GM19240 (cell line): Measurements from ENCODE around the gene ATP8A1.
"Not testable (repeated sequence)": the region's sequence is repeated elsewhere in the genome, so short reads cannot be mapped to it uniquely, and the experiment has no call there.

Experiments
- DNase-seq: peaks from one replicate; pipeline ENCODE4 v3.0.0; 2011; ENCODE audit warnings: low spot score; ENCODE audit not compliant: insufficient read length

ATP8A1 gene

DNA sequence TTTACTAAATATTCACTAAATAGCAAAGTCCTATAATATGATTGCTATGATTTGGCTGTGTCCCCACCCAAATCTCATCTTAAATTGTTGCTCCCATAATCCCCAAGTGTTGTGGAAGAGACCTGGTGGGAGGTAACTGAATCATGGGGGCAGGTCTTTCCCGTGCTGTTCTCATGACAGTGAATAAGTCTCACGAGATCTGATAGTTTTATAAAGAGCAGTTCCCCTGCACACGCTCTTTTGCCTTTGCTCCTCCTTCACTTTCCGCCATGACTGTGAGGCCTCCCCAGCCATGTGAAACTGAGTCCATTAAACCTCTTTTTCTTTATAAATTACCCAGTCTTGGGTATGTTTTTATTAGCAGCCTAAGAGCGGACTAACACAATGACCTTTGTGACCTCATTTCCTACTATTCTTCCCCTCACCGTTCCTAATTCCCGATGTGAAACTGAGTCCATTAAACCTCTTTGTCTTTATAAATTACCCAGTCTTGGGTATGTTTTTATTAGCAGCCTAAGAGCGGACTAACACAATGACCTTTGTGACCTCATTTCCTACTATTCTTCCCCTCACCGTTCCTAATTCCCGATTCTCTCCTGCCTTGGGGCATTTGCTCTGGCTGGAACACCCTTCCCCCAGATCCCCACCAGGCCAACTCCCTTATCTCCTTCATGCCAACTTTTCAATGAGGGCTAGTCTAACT, 4.2 kb downstream of the ATP8A1 start:
- DNase-seq = not testable (repeated sequence)

DNA sequence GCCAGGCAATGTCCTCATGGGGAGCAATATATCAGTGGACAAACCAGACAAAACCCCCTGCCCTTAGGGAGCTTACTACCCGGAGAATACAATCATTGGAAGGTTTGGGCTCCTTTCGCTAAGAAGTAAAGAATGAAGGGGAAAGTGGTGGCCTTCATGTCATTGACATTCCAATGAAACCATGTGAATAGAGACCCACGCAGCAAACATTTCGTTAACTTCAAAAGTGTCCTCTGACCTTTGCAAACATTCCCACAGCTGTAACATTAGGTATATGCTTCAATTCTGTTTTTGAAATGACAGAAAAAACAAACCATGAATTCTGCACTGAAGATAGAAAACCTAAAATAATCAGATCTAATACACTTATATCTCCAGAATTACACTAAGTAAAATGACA, 7.0 kb downstream of the ATP8A1 start:
- no peak for DNase-seq

DNA sequence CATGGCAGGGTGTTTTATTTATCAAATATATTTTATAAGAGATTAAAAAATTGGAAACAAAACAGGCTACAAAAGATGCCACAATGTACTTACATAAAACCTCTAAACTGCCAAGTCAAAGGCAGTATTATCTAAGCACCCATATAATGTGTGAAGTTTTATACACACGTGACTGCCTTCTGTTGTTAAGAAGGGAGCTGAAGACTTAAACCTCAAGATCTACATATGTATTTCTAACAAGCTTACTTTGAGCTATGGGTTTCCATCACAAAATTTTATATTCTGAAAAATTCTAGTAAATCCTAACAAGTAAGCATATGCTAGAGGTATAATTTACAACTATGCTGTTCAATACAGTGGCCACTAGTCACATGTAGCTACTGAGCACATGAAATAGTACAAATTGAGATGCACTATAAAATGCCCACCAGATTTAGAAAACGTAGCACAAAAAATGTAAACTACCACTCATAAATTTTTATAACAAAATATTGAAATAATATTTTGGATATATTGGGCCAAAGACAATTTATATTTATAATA, 9.8 kb downstream of the ATP8A1 start:
- DNase-seq = no peak

DNA sequence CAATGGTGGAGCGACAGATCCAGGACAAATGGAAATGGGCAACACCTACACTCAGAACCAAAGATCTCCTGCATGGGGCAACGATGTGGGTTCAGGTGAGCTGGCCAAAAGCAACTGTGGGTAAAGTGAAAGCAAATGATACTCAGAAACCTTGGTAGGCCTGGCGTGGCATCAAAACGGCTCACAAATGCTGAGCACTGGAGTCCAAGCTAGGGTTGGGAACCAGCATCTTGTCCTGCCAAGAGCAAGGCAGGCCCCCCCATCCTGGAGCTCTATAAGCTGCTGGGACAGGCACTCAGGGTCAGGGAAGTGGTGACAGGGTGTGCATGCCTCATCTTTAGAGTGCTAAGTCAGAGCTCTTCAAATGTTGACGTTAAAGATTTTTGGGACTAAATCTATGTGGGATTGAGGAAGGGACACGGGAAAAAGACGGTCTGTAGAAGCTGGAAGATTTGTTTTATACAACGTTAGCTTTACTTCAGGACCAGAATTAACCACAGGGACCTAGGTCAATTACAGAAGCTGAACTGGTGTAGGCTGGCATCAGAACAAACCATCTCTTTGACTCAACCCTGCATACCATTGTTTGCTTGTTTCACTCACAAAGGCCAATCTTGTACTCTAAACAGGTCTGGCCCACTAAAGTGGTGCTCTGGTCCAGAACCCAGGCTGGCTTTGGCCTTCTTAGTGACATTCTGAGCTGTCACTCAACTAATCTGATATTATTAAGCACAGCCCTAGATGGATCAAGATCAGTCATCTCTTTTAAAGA, 10.7 kb downstream of the ATP8A1 start:
- DNase-seq = no peak

DNA sequence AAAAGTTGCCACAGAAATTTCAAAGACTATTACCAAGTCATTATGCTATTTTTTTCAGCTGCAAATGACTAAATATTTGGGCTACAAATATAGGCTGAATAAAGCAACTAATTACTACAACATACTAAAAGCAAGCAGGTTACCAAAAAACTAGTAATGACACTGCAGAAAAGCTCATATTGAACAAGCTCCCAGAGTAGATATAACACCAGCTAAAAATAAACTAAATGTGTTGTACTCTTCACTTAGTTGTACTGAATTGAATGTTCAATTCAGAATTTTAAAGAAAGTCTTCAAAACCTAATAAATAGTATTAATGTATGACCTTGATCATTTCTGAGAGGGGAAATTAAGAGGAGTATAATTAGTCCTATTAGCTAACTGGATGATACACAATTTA, 12.0 kb downstream of the ATP8A1 start:
- no peak for DNase-seq

DNA sequence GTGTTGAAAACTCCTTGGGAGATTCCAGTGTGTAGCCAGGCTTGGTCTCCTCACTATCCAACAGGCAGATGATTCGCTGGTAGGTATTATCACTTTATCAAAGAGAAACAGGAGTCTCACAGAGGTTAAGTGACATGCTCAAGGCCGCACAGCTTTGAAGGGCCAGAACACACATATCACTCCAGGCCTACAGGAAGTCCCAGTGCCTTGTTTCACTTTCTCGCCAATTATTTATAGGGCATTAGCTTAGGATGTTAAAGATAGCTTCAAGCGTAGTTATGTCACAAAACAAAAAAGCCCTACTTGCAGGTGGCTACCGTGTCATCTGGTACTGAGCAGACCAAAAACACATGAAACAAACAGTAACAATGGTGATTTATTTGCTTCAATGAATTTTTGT, 13.2 kb downstream of the ATP8A1 start:
- DNase-seq = no peak

DNA sequence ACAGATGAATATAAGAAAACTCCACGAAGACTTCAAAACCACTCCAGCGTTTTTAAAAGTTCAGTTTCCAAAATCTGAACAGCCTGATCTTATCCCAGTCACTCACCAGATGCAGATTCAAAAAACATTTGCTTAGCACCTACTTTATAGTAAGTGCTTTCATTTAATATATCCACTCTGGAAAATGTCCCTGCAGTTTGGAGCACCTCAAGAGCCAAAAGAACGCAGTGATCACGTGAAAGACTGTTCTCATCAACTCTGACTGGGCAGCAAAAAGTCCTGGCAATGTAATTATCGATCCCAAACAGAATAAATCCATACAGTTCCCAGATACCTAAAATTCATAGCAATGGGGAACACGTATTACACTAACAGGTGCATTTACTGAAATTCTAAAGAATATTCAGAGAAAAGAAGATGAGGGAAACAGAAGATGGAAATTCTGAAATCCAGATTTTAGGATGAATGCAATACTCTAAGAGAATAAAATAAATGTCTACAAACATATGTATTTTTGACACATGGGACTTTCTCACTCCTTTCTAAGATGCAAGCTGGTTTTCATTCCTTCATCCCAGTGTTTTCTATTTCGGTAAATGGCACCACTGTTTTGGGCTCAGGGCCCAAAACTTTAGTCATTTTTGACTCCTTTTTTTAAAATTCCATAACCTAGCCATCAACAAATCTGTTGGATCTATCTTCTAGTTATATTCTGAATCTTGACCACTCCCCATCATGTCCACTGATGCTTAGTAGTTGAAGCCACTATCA, 13.9 kb downstream of the ATP8A1 start:
- no peak for DNase-seq

DNA sequence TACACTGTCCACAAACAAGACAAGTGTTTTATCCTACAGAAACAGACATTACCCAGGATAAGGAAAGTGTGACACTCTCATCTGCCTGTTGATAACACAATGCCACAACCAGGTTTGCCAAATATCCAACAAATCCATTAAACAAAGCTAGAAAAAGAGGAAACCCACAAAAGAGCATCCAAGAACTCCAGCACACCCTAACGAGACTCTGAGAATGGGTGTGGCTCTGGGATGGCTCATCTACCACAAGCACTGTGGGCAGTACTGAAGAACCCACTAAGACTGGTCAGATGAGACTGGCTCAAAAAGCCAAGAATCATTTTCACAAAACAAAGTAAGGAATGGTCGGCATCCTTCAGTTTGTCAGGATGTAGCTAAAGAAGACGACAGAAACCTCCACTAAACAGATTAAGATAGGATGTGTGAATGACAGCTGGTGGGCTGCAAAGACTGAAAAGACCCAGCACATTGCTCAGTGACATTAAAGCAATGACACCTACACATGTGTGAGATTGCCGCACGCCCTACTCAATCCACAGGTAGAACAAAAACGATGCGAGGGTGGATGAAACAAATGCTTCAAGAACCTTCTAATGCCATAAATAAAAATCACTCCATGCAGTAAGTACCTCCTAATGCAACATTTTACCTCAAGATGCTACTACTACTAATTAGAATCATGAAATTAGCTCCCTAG, 14.7 kb downstream of the ATP8A1 start:
- DNase-seq = no peak

DNA sequence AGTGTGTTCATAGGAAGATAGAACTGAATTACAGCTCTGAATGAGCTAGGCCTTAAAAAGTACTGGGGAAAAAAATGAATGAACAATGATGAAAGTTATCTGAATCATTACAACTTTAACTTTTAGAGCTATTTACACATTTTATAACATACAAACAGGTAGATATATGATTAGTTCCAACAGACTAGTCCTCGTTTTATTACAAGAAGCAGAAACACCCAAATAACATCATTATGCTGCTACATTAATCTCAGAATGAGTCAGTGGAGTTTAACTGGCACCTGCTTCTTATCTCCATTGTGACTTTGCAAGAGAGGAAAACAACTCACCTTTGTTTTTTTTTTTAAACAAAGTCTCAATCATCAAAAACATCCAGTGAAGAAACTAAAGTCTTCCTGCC, 15.2 kb downstream of the ATP8A1 start:
- DNase-seq = no peak

DNA sequence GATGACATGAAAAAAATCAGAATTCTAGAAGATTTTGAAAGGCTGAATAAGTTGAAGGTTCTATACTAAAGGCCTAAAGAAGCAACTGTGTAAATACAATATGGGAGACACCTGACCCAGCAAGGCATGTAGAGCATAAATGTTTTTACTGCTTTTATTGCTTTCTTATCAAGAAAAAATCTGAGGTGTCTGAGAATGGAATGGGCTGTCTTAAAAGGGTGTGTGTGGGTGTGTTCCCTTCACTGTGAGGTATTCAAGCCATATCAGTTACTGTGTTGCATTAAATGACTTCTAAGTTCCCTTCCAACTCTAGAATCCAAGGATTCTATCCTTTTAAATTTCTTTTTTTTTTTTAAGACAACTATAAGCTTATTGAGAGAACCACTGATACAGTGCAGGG, 15.7 kb downstream of the ATP8A1 start:
- no peak for DNase-seq

DNA sequence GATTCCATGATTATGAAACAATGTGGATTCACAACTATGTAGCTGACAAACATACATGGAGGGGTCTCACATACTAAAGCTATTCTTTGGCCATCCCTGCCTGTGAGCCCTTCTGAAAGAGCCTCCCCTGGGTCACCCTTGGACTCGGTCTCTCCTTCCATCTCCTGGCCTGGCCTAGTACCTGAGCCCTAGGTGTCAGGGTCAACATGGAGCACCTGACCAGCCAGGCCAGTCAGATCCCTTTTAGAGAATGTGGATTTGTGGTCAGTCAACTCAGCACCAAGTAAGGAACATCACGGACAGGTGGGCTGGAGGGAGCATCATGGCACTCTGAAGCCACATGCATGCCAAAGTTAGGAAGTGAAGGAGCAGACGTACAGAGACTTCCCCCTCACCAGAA, 16.3 kb downstream of the ATP8A1 start:
- no peak for DNase-seq

DNA sequence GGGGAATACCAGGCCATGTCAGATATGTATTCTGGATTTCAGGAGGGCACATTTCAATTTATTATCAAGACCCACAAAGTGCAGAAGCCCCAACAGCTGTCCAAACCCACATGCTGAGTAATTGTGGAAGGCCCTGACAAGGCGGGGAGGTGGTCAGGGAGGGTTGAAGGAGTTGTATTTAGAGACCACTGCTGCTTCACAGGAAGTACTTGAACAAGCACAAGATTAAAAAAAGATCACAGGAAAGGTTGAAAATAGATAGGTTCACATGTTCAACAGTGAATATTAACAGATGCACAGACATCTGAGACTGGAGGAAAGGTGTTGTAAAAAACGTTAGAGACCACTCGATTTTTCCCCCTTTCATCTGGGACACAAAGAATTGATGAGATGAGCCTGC, 17.9 kb downstream of the ATP8A1 start:
- no peak for DNase-seq

DNA sequence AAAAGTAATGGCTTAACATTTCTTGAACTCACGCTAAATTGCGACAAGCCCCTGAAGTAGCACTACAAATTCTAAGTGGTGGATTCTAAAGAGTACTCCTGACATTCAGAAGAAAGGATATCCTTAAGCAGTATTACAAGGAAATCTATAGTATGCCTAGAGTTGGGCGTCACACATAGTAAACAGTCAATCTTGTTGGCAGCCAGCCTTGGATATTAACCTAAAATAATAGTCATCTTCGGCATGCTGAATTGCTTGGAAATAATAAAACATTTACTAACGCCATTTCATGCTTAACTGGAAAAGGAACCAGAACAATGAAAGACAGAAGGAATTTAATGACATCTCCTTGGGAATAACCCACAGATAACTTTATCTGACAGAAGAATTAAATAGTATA, 18.6 kb downstream of the ATP8A1 start:
- DNase-seq = no peak

DNA sequence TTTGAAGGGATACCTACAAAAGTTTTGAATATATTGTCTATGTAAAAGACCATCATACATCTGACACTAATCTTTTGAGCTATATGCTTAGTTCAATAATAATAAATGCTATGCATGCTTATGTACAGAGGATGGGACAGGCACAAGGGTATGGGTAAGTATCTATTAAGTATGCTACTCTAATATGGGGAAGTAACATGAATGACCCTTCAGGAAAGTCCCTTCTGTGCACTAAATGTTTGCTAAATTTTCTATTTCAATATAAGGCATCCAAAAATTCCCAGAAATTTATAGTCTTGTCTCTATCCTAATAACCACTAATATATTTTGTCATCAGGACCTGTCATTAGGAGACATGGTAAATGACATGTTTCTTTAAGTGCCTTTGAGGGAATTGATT, 19.0 kb downstream of the ATP8A1 start:
- DNase-seq = no peak

DNA sequence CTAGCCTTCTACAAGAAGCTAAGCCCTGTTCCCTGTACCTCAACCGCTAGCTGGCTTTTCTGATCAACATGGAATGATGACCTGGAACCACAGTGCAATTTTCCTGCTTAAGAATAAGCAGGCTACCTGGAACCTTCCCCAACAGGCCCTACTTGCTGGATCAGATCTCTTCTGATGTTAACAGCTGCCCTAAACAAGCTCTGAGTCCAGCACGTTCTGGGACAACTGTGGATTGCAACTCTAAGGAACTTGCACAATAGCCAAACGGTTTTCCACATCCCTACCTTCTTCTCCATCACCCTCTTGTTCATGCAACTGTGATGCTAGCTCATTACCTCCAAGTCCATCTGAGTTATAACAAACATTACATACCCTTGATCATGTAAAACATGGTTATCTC, 19.8 kb downstream of the ATP8A1 start:
- no peak for DNase-seq

DNA sequence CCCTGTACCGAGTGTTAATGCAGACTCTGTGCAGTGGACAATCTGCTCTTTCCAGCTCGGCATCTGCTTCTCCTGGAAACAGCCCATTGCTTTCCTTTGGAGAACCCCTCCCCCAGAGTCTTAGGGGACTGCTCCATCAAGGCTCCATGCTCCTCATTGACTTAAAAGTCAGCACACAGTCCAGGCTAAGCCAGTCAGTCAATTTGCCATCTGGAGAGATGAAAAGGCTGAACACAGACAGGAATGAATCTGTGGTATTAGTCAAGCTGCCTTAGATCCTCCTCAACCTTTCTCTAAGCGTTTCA, 20.3 kb downstream of the ATP8A1 start:
- no peak for DNase-seq

DNA sequence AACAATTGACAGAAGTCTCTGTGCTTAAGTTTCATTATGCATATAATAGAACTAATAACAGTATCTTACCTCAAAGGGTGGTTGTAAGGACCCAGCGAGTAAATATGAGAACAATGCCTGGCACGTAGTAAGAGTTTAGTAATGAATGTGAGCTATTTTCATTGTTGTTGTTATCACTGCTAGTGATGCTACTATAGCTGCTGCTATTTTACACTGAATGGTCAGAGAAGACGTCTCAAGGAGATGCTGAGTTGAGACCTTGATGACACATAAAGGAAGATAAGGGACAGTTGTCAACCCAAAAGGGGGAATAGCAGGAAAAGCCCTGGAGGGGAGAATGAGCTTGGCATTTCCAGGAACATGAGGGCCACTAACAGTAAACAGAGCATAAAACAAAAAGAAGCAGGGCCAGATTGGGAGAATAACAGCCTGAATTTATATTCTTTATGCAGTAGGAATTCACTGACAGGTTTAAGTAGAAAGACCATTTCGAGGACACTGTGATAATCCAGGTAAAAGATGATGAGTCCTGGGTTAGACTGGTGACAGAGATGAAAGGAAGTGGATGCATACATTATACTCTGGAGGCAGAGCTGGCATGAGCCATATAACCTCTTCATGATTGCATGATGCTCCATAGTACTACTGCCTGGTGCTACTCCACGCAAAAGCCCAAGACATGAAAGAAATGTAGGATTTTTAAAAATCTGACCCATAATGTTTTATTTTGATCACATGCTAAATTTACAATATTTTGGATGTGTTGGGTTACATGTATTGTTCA, 23.1 kb downstream of the ATP8A1 start:
- DNase-seq = no peak

DNA sequence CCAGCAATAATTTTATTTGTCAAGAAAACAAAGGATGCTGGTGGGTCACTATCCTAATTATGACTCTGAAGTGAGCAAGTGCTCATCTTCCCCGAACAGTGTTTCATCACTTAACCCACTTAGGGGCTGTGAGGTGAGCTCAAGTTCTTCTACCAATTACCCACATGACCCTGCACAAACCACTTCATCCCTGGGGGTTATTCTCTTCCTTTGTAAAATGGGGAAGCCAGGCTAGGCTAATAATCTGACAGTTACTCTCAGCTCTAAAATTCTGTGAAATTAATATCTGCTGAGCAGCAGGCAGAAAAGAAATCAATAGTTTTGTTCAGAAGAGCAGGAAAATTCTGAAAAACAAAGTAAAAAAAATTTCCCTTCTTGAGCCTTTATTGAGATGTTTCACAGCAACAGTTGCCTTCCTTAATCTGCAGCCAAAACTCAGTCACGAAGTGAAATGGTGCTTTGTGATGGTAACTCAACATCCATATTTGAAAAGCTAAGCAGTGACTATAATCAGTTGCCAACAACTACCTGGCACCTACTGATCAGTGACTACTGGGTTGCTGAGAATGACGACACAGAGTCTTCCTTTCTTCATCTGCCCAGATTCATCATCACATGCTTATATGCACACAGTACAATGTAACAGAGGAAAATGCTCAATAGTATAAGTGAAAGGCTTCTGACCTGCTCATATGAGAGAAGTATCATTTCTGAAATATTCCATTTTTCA, 24.1 kb downstream of the ATP8A1 start:
- DNase-seq = no peak

DNA sequence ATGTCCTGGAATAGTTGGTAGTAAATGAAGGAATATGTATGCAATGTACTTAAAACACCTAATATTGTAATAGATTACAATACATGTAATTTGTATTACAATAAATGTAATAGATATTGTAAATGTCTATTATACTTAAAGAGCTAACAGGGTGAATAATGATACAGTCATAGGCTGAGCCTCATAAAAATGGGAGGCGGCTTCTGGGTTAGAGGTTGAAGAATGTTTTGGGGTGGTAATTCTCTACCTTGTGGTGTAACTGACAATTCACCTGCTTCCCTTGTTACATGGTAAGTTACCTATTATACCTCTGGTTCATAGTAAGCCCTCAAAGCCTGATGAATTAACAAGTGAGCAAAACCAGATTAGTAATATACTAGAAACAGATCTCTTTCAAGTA, 26.0 kb downstream of the ATP8A1 start:
- DNase-seq = no peak

DNA sequence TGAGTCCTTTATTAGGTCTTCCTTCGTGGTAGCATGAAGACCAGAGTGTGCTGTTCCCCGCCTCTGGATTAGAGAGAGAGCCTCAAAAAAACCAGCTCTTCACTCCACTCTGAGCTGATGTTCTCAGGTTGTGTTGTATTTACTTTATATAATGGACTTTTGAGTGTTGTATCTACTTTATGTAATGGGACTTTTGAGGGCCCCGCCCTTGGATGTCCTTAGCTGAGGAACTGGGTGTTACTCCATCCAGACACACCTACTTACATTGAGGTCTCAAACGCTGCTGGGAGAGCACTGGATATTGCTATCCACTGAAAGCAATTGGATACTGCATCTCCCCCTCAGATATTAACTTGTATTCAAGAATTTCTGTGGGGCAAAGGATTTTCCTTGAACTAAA, 28.2 kb downstream of the ATP8A1 start:
- DNase-seq = no peak
